ENCODE measurements around the gene HOXB5.

Gene HOXB5

GRCh38 chr17:48569240-48569582 is 24.4 kb downstream of the HOXB5 start:
- TF ChIP-seq CTCF (IDR thresholded peaks at IDR 0.05; ENCODE audit: low read depth, low read length), result no peak
- no peak overlapping the region for H3K4me3 ChIP-seq (replicated peaks in 1 of 2; ENCODE audit: low read depth in 2 of 2, low read length in 2 of 2)
- no peak for DNase-seq (ENCODE audit: low read depth in 2 of 2)

- peak overlapping the region in 1 of 2 donors; percentile 26 for H3K4me3 ChIP-seq (replicated peaks in 1 of 2; ENCODE audit: low read depth in 2 of 2, low read length in 2 of 2)
These were observed 24.9 kb downstream of the HOXB5 start for GRCh38 chr17:48568499-48569239.

DNA sequence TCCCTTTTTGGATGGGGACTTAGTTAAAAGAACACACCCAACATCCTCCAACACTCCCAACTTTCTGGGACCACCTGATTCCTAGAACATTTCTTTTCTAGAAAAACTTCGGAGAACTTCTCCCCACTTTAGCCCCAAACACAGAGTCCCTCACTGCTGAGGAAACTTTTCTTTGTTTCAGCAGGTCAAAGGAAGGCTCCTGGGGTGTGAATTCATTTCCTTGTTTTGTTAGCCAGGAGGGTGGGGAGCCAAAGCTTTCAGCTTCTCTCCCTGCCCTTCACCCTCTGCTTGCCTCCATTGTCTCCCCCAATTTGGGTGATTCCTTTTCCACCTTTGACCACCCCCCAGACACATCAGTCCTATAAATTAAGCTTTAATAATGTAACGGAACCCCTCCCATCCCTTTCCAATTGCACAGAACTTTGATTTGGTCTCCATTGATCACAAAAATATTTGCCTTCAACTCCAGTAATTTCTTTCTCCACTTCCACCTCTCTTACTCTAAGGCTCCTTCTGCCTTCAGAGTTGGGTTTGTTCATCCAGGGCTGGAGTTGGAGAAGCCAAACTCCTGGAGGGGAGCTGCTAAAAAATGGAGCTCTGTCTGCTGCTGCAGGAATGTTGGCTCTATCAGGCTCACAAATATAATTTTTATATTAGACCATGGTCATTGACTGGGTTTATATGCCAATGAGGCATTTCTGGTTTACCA is 25.8 kb downstream of the HOXB5 start:
- H3K4me3 ChIP-seq (replicated peaks in 1 of 2; ENCODE audit: low read depth in 2 of 2, low read length in 2 of 2), result no peak overlapping the region
- no peak for TF ChIP-seq CTCF (IDR thresholded peaks at IDR 0.05; ENCODE audit: low read depth, low read length)
- DNase-seq (ENCODE audit: low read depth in 2 of 2), result no peak

More at GRCh38 chr17:48568499-48569239, 24.9 kb downstream of the HOXB5 start:
- DNase-seq (ENCODE audit: low read depth in 2 of 2), result no peak
- TF ChIP-seq CTCF (IDR thresholded peaks at IDR 0.05; ENCODE audit: low read depth, low read length), result no peak

GRCh38 chr17:48567209-48567608 is 26.4 kb downstream of the HOXB5 start:
- H3K4me3 ChIP-seq (replicated peaks in 1 of 2; ENCODE audit: low read depth in 2 of 2, low read length in 2 of 2), result no peak overlapping the region
- TF ChIP-seq CTCF (IDR thresholded peaks at IDR 0.05; ENCODE audit: low read depth, low read length), result no peak
- DNase-seq (ENCODE audit: low read depth in 2 of 2), result no peak

DNA sequence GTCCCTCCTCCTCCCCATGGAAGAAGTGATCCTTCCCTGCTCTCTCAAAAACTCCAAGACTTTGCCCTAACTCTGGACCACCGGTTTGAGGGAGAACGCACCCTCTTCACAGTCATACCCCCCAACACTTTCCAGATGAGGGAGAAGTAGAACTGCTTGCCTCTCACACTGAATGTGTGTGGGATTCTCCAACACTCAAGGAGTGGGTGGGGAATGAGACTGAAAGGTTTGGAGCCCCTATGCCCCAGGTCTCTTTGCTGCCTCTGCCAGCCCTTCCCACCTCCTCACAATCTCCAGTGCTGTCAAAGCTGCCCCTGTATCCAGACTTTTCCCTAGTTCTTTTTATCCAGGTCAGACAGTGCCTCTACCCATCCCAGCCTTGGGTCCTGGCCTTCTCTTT is 26.9 kb downstream of the HOXB5 start:
- TF ChIP-seq CTCF (IDR thresholded peaks at IDR 0.05; ENCODE audit: low read depth, low read length), result no peak
- DNase-seq (ENCODE audit: low read depth in 2 of 2), result no peak
- no peak overlapping the region for H3K4me3 ChIP-seq (replicated peaks in 1 of 2; ENCODE audit: low read depth in 2 of 2, low read length in 2 of 2)

GRCh38 chr17:48565925-48566710 is 27.5 kb downstream of the HOXB5 start:
- no peak for TF ChIP-seq CTCF (IDR thresholded peaks at IDR 0.05; ENCODE audit: low read depth, low read length)
- H3K4me3 ChIP-seq (replicated peaks in 1 of 2; ENCODE audit: low read depth in 2 of 2, low read length in 2 of 2), result no peak overlapping the region
- DNase-seq (ENCODE audit: low read depth in 2 of 2), result no peak

All from cardiac fibroblast (primary cell).